A673 (cell line): Measurements from ENCODE around the gene HDGFL3. TPM values are rescaled to one million over a fixed set of nuclear protein-coding genes. Genes with fewer than 3 reads are reported as not detected.

Experiments
- BruUV-seq: library from RNA; stranded (reverse); fragments of 400-500 nt; replicated peaks from 2 replicates; lab custom pipeline; 2021; lab: Mats Ljungman, UMichigan
- CTCF ChIA-PET: fragments of 300-600 bp; sonication (Branson Sonifier 250); formaldehyde crosslinking; loops from one replicate; lab custom pipeline; 2022; ENCODE audit warnings: antibody characterized with exemption; lab: Charles Lee
- POLR2A ChIA-PET: fragments of 300-600 bp; sonication (Branson Sonifier 250); formaldehyde crosslinking; loops from one replicate; lab custom pipeline; 2022; ENCODE audit warnings: antibody characterized with exemption; ENCODE audit not compliant: low non-redundant PET; lab: Charles Lee
- DNase-seq: peaks from one replicate; pipeline ENCODE4 v3.0.0-alpha.2; 2015; ENCODE audit warnings: low spot score
- H3K27ac ChIP-seq: fragments of 200-600 bp; sonication (generic); 2 replicates; pipeline ENCODE4 v1.5.1; 2016; ENCODE audit warnings: mixed run types, low read depth, mild to moderate bottlenecking, mixed read lengths, antibody characterized with exemption, low read length; ENCODE audit not compliant: poor library complexity, severe bottlenecking
- H3K27me3 ChIP-seq: fragments of 200-600 bp; sonication (generic); replicated peaks from 2 replicates; pipeline ENCODE4 v1.6.1; 2017; ENCODE audit warnings: mixed run types, low read depth, mild to moderate bottlenecking, mixed read lengths, antibody characterized with exemption, low read length; ENCODE audit not compliant: insufficient read depth, poor library complexity
- H3K36me3 ChIP-seq: fragments of 200-600 bp; sonication (generic); 2 replicates; pipeline ENCODE4 v1.6.1; 2016; ENCODE audit warnings: mixed run types, mild to moderate bottlenecking, mixed read lengths, antibody characterized with exemption, low read length; ENCODE audit not compliant: insufficient read depth, poor library complexity, severe bottlenecking
- H3K4me1 ChIP-seq: fragments of 200-600 bp; sonication (generic); 2 replicates; pipeline ENCODE4 v1.6.1; 2017; ENCODE audit warnings: mixed run types, mild to moderate bottlenecking, mixed read lengths, antibody characterized with exemption, low read length; ENCODE audit not compliant: insufficient read depth, poor library complexity, severe bottlenecking
- H3K4me3 ChIP-seq: fragments of 200-600 bp; sonication (generic); 2 replicates; pipeline ENCODE4 v1.5.1; 2016; ENCODE audit warnings: low read depth, mixed run types, mild to moderate bottlenecking, mixed read lengths, low read length; ENCODE audit not compliant: poor library complexity, severe bottlenecking
- H3K9me3 ChIP-seq: fragments of 200-600 bp; sonication (generic); 2 replicates; pipeline ENCODE4 v1.6.1; 2016; ENCODE audit warnings: mixed run types, low read depth, mild to moderate bottlenecking, mixed read lengths, antibody characterized with exemption, low read length; ENCODE audit not compliant: poor library complexity, severe bottlenecking
- EZH2 ChIP-seq: fragments of 200-600 bp; sonication (generic); IDR thresholded peaks from 2 replicates; pipeline ENCODE4 v1.6.1; 2017; ENCODE audit warnings: borderline replicate concordance, low read depth, mild to moderate bottlenecking, mixed read lengths, antibody characterized with exemption, low read length; ENCODE audit not compliant: poor library complexity, severe bottlenecking
- intact Hi-C: fragments of 100-400 bp; cut with micrococcal nuclease; formaldehyde crosslinking; loops from one replicate; pipeline ENCODE4 v1.10.0; 2022; ENCODE audit not compliant: unreplicated experiment
- total RNA-seq: library from RNA; stranded (reverse); gene quantifications from 2 replicates; pipeline ENCODE4 v1.2.3, GENCODE V29; 2021
- TF ChIP-seq, protein P1 (sequence below): fragments of 300-800, 200-600 bp; sonication (generic); conservative IDR thresholded peaks from 2 replicates; pipeline ENCODE4 v1.5.1; 2017; ENCODE audit warnings: low read depth, mild to moderate bottlenecking, antibody characterized with exemption, low read length, moderate library complexity, mixed read lengths

The HDGFL3 gene
- total RNA-seq, 1 experiment from 2014 or later: 103 TPM

DNA sequence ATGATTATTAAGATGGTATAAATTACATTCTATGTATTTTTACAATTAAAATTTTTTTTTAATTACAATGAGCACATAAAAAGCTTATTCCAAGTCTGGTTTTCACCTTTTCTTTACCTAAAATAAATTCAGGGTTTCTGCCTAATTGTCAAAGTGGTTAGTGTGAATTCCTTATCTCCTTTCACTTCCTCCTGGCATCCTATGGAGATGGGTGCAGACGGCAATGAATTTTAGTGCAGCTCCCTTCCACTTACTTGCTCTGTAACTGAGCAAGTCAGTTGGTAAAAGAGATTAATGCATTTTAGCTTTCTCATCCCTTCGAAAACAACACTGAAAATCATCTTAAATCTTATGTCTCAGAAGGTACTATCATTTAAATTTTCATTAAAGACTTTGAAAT is 13.1 kb downstream of the HDGFL3 start:
- no peak overlapping the region for H3K4me3 ChIP-seq
- POLR2A ChIA-PET: no interaction called here

DNA sequence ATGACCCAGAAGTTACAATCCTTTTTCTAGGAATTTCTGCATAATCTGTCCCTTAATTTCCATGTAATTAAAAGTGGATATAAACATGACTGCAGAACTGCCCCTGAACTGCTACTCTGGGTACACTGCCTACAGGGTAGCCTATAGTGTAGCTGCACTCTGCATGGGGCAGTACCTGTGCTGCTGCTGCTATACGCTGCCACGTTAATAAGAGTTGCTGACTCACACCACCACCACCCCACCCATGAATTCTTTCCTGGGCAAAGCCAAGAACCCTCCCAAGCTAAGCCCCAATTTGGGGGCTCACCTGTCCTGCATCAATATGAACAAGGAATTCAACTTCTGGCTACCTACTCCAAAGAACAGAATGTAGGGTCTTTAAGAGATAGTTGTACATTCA is 13.9 kb downstream of the HDGFL3 start:
- no peak for DNase-seq
- TF ChIP-seq, protein P1, sequence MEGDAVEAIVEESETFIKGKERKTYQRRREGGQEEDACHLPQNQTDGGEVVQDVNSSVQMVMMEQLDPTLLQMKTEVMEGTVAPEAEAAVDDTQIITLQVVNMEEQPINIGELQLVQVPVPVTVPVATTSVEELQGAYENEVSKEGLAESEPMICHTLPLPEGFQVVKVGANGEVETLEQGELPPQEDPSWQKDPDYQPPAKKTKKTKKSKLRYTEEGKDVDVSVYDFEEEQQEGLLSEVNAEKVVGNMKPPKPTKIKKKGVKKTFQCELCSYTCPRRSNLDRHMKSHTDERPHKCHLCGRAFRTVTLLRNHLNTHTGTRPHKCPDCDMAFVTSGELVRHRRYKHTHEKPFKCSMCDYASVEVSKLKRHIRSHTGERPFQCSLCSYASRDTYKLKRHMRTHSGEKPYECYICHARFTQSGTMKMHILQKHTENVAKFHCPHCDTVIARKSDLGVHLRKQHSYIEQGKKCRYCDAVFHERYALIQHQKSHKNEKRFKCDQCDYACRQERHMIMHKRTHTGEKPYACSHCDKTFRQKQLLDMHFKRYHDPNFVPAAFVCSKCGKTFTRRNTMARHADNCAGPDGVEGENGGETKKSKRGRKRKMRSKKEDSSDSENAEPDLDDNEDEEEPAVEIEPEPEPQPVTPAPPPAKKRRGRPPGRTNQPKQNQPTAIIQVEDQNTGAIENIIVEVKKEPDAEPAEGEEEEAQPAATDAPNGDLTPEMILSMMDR: no peak
- no peak for TF ChIP-seq EZH2
- no peaks in the 10 kb centered on the region for H3K9me3 ChIP-seq
- BruUV-seq: no TSS peak
- ChIA-PET CTCF (no interaction called here), POLR2A (no interaction called here)
- H3K4me1 ChIP-seq: no peaks in the 10 kb centered on the region
- H3K27ac ChIP-seq: no peak overlapping the region
- no peaks in the 10 kb centered on the region for H3K36me3 ChIP-seq
- intact Hi-C loops: no loop called here
- H3K4me3 ChIP-seq: no peak overlapping the region
- no peaks in the 10 kb centered on the region for H3K27me3 ChIP-seq

More for the DNA sequence above, 13.1 kb downstream of the HDGFL3 start:
- intact Hi-C loops: no loop called here
- H3K27me3 ChIP-seq: no peaks in the 10 kb centered on the region
- H3K36me3 ChIP-seq: no peaks in the 10 kb centered on the region
- H3K9me3 ChIP-seq: no peaks in the 10 kb centered on the region
- no TSS peak for BruUV-seq
- no peaks in the 10 kb centered on the region for H3K4me1 ChIP-seq
- DNase-seq: no peak
- no peak for TF ChIP-seq EZH2
- TF ChIP-seq, protein P1: no peak
- H3K27ac ChIP-seq: no peak overlapping the region
- CTCF ChIA-PET: no interaction called here

DNA sequence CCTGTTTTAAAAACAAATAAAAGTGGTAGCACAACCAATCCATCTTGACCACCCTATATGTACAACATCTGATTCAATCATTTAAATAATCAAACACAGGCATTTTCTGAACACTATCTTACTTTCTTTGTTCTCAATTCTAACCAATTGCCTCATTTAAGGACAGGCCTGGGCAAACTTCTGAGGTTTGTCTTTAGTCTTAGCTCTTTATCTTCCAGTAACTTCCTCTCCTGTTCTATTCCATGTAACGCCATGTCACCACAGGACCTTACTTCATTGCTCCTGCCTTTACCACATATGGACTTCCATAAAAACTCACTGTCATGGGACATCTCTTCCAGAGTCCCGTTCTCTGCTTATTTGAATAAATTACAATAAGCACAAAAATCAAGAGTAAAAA is 14.9 kb downstream of the HDGFL3 start:
- CTCF ChIA-PET: no interaction called here
- H3K4me3 ChIP-seq: no peak overlapping the region
- intact Hi-C loops: no loop called here

More for the DNA sequence above, 14.9 kb downstream of the HDGFL3 start:
- BruUV-seq: no TSS peak
- H3K27ac ChIP-seq: no peak overlapping the region
- H3K36me3 ChIP-seq: no peaks in the 10 kb centered on the region
- H3K4me1 ChIP-seq: no peaks in the 10 kb centered on the region
- no peaks in the 10 kb centered on the region for H3K27me3 ChIP-seq
- no peak for DNase-seq
- TF ChIP-seq, protein P1: no peak
- TF ChIP-seq EZH2: no peak
- POLR2A ChIA-PET: no interaction called here
- no peaks in the 10 kb centered on the region for H3K9me3 ChIP-seq
